ENCODE measurements around the gene CACNA2D1. TPM values are rescaled to one million over a fixed set of nuclear protein-coding genes. Genes with fewer than 3 reads are reported as not detected.
A peak's percentile ranks its signal among the peaks of the same experiment; 100 is the strongest.
"Not testable (repeated sequence)": the region's sequence is repeated elsewhere in the genome, so short reads cannot be mapped to it uniquely, and the experiment has no call there.

The CACNA2D1 gene
- total RNA-seq, 1 donor from 2014 or later = 10.3 TPM

GRCh38 chr7:82019551-82020475, 423.8 kb downstream of the CACNA2D1 start:
- DNase-seq (no peak), ATAC-seq (no peak)
- intact Hi-C loops (cut with DNase I) = no loop called here
- TF ChIP-seq CTCF (IDR thresholded peaks at IDR 0.05) = no peak
- Histone ChIP-seq H3K36me3 (no peaks in the 10 kb centered on the region), H3K4me1 (no peaks in the 10 kb centered on the region), H3K27ac (no peak overlapping the region), H3K9me3 (no peaks in the 10 kb centered on the region), H3K4me3 (no peak overlapping the region), H3K27me3 (no peaks in the 10 kb centered on the region)

- Histone ChIP-seq H3K4me1 (no peaks in the 10 kb centered on the region), H3K4me3 (no peak overlapping the region), H3K27me3 (no peaks in the 10 kb centered on the region), H3K36me3 (no peaks in the 10 kb centered on the region), H3K9me3 (no peaks in the 10 kb centered on the region), H3K27ac (no peak overlapping the region)
- no peak for TF ChIP-seq CTCF (IDR thresholded peaks at IDR 0.05)
- no peak for ATAC-seq
- DNase-seq = no peak
- intact Hi-C loops (cut with DNase I) = no loop called here
Observed at GRCh38 chr7:82018226-82018625, 425.4 kb downstream of the CACNA2D1 start.

GRCh38 chr7:82017334-82017943, 426.1 kb downstream of the CACNA2D1 start:
- no peaks in the 10 kb centered on the region for H3K36me3 ChIP-seq
- no peak for ATAC-seq
- no peak overlapping the region for H3K4me3 ChIP-seq
- no peaks in the 10 kb centered on the region for H3K4me1 ChIP-seq
- no peak overlapping the region for H3K27ac ChIP-seq
- no peaks in the 10 kb centered on the region for H3K27me3 ChIP-seq
- H3K9me3 ChIP-seq = no peaks in the 10 kb centered on the region
- DNase-seq = no peak
- TF ChIP-seq CTCF (IDR thresholded peaks at IDR 0.05) = peak; percentile 48
- intact Hi-C loops (cut with DNase I) = no loop called here

- no peak for TF ChIP-seq CTCF (IDR thresholded peaks at IDR 0.05)
- Histone ChIP-seq H3K27me3 (no peaks in the 10 kb centered on the region), H3K4me1 (no peaks in the 10 kb centered on the region), H3K4me3 (no peak overlapping the region), H3K9me3 (no peaks in the 10 kb centered on the region), H3K36me3 (no peaks in the 10 kb centered on the region), H3K27ac (no peak overlapping the region)
- ATAC-seq (no peak), DNase-seq (no peak)
- intact Hi-C loops (cut with DNase I) = no loop called here
Observed at GRCh38 chr7:82015751-82016150, 427.8 kb downstream of the CACNA2D1 start.

- H3K27ac ChIP-seq; ATAC-seq; H3K4me3 ChIP-seq; H3K9me3 ChIP-seq; H3K4me1 ChIP-seq; intact Hi-C loops (cut with DNase I); H3K36me3 ChIP-seq; H3K27me3 ChIP-seq: not testable (repeated sequence)
- DNase-seq = peak; percentile 21
Observed at GRCh38 chr7:82014574-82014973, 429.0 kb downstream of the CACNA2D1 start.

- ATAC-seq (no peak), DNase-seq (no peak)
- Histone ChIP-seq H3K36me3 (no peaks in the 10 kb centered on the region), H3K27ac (no peak overlapping the region), H3K4me1 (no peaks in the 10 kb centered on the region), H3K4me3 (no peak overlapping the region), H3K9me3 (no peaks in the 10 kb centered on the region), H3K27me3 (no peaks in the 10 kb centered on the region)
- no peak for TF ChIP-seq CTCF (IDR thresholded peaks at IDR 0.05)
- intact Hi-C loops (cut with DNase I) = no loop called here
Observed at GRCh38 chr7:82012453-82012852, 431.1 kb downstream of the CACNA2D1 start.

All from upper lobe of right lung (tissue), 1 donor.